GM18951 (cell line): ENCODE data around the gene COL28A1.

Experiments
- POLR2A ChIP-seq: IDR thresholded peaks from 4 replicates; pipeline ENCODE4 v1.6.1; 2011; ENCODE audit warnings: mild to moderate bottlenecking; ENCODE audit not compliant: insufficient read length, insufficient read depth; ENCODE audit errors: extremely low read depth
- in situ Hi-C: fragments of 300-500 bp; cut with MboI; formaldehyde crosslinking; loops from one replicate; pipeline ENCODE4 v1.12.0; 2022; ENCODE audit warnings: low sequenced_read_pairs, mixed read lengths, inconsistent platforms; ENCODE audit not compliant: unreplicated experiment

COL28A1 gene

GRCh38 chr7:7535691-7536090 is at the start of gene COL28A1:
Gene COL28A1 (minus strand): TSS chr7:7535873. CDS start chr7:7532875, 2,998 bp downstream.
- no peak for TF ChIP-seq POLR2A
- in situ Hi-C loops, result loop anchor here (5.0 to 25.0 kb wide), 2 partner anchors 433 to 573 kb away; no protein-coding TSS in a partner anchor

DNA sequence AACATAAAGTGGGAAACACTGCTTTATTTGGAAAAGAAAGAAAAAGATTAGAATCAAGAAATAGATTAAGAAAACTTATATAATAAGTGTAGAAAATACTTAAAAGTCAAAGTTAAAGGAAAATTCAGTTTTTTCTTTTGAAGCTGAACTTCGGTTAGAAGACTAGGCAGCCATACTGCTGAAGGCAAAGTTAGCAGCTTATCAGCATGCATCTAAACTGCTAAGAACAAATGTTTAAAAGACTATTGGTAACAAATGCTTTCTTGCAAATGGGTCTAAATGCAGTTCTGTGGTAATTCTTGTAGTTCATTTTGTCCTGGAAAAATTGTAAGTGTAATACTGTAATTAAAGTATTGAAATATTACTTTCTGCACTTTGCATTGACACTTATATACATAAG is 49.0 kb upstream of the COL28A1 start:
- in situ Hi-C loops, result no loop called here
- TF ChIP-seq POLR2A, result no peak

DNA sequence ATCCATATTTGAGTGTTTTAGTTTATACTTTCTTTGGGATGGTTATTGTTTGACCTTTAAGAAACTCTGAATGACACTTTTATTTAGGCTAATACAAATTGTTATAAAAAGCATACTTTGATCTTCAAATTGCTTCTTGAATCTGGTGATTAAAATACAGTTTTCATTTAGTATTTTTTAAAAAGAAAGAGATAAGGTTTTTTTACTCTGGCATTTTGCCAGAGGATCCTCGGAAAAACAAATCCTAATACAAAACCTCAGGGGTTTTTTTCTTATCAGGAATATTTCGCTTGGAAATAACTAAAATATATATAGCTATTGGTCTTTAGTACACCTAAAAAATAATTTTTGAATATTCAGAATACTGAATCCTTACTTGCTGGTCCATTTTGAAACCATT is 48.1 kb upstream of the COL28A1 start:
- in situ Hi-C loops, result no loop called here
- TF ChIP-seq POLR2A, result no peak

DNA sequence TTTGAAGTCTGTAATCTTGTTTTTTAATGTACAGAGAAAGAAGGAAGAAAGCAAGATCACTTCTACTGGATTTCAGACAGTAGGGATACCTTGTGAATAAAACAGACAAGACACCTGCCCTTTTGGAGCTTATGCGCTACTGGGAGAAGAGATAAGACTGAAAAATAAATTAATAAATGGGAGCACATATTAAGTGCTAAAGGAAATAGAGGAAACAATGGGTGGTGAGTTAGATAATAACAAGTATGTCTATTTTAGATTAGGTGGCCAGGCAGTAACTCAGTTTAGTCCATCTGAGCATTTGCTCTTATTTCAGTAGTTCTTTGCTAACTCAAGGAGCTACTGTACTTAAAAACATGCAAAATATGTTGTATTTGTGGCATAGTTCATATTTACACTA is 46.9 kb upstream of the COL28A1 start:
- in situ Hi-C loops, result no loop called here
- TF ChIP-seq POLR2A, result no peak

- TF ChIP-seq POLR2A, result no peak
Measured at GRCh38 chr7:7581531-7582179, 46.0 kb upstream of the COL28A1 start.

GRCh38 chr7:7579638-7580037 is 44.0 kb upstream of the COL28A1 start:
- no peak for TF ChIP-seq POLR2A
- in situ Hi-C loops, result no loop called here

More at GRCh38 chr7:7581531-7582179, 46.0 kb upstream of the COL28A1 start:
- in situ Hi-C loops, result no loop called here

GRCh38 chr7:7577888-7578287 is 42.2 kb upstream of the COL28A1 start:
- TF ChIP-seq POLR2A, result no peak
- in situ Hi-C loops, result no loop called here

- no peak for TF ChIP-seq POLR2A
- in situ Hi-C loops, result no loop called here
Measured at GRCh38 chr7:7576344-7576743, 40.7 kb upstream of the COL28A1 start.

DNA sequence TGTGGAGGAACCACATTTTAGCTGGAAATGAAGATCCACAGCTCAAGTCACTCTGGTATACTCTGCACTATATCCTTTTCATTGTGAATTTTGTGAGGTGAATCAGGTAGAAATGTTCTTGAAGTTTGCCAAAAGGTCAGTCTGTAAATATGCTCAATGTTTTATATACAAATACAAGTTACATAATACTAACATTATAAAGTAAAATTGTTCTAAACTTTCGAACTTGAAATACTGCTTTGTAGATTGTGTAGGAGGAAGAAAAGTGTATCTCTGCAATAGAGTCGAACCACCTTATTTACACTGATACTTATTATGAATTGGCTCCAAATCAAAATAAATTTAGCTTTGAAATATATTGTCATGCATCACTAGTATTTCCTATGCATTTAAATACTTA is 38.0 kb upstream of the COL28A1 start:
- in situ Hi-C loops, result no loop called here
- no peak for TF ChIP-seq POLR2A

GRCh38 chr7:7570584-7570983 is 34.9 kb upstream of the COL28A1 start:
- no peak for TF ChIP-seq POLR2A
- in situ Hi-C loops, result no loop called here

GRCh38 chr7:7569615-7570014 is 33.9 kb upstream of the COL28A1 start:
- in situ Hi-C loops, result no loop called here
- no peak for TF ChIP-seq POLR2A

GRCh38 chr7:7569081-7569527 is 33.4 kb upstream of the COL28A1 start:
- in situ Hi-C loops, result no loop called here
- TF ChIP-seq POLR2A, result peak; percentile 32

DNA sequence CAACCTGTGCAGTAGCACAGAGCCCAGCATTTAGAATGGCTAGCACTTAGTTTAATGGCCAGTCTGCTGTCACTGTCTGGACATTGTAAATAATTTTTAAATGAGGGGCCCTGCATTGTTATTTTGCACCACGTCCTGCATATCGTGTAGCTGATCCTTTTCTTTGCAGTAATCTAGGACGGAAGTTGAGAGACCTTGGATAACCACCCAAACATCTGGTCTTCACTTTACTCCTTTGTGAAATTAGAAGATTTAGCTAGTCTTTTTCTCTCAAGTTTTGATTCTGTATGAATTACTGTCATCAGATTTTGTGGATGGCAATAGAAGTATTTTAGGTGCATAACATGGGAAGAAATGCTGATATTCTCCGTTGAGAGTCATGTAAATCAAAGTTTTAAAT is 32.9 kb upstream of the COL28A1 start:
- TF ChIP-seq POLR2A, result no peak
- in situ Hi-C loops, result no loop called here

DNA sequence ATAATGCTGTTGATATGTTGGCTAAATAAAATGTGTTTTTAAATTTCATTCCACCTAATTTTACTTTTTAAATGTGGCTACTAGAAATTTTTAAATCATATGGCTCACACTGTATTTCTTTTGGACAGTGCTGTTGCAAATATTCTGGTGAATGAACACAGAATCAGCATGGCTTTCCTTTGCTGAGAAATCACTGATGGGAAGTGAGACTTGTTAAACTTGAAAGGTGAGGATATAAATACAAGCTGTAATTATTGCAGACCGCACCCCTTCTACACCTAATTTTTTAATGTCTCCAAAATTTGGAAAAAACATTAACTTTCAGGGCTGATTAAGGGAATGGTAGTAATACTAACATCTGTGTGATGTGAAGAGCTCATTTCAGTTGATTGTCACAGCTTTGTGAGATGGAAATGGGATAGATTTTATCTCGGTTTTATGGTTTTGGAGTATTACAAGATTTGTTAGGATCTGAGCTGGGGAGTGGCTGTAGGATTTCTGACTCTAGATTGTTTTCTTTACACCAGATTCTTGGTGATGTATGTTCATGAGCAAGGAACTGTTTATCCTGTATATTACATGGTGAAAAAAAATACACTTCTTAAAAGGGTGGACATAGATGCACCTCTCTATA is 32.3 kb upstream of the COL28A1 start:
- TF ChIP-seq POLR2A, result no peak
- in situ Hi-C loops, result no loop called here
